Panc1 (cell line): ENCODE data around the gene MPLKIP. TPM values are rescaled to one million over a fixed set of nuclear protein-coding genes. Genes with fewer than 3 reads are reported as not detected.

Experiments used
- ATAC-seq: fragments of 200-7000 bp; cut with Tn5 transposase; 2 replicates; pipeline ENCODE4 v1.9.1; 2020; ENCODE audit warnings: mild to moderate bottlenecking, moderate library complexity
- BruUV-seq: library from RNA; stranded (reverse); fragments of 400-500 nt; replicated peaks from 2 replicates; lab custom pipeline; 2021; lab: Mats Ljungman, UMichigan
- CTCF ChIA-PET: fragments of 300-600 bp; sonication (Branson Sonifier 250); formaldehyde crosslinking; loops from one replicate; lab custom pipeline; 2022; ENCODE audit warnings: antibody characterized with exemption; lab: Charles Lee
- POLR2A ChIA-PET: fragments of 300-600 bp; sonication (Branson Sonifier 250); formaldehyde crosslinking; loops from one replicate; lab custom pipeline; 2022; ENCODE audit warnings: antibody characterized with exemption; lab: Charles Lee
- DNase-seq: peaks from one replicate; pipeline ENCODE4 v3.0.0-alpha.2; 2010; ENCODE audit warnings: low read depth, low spot score
- H3K27ac ChIP-seq: 2 replicates; pipeline ENCODE4 v1.5.1; 2011; ENCODE audit warnings: mild to moderate bottlenecking, low read length, inconsistent platforms
- H3K27me3 ChIP-seq: fragments of 200-500 bp; sonication (Bioruptor generic); 2 replicates; pipeline ENCODE4 v1.6.0; 2014; ENCODE audit warnings: low read length, inconsistent platforms; ENCODE audit not compliant: control insufficient read depth, insufficient read depth
- H3K36me3 ChIP-seq: fragments of 200-500 bp; sonication (Bioruptor generic); 2 replicates; pipeline ENCODE4 v1.5.1; 2014; ENCODE audit warnings: inconsistent platforms, mild to moderate bottlenecking, low read length, moderate library complexity; ENCODE audit not compliant: control insufficient read depth, insufficient read depth
- H3K4me1 ChIP-seq: 2 replicates; pipeline ENCODE4 v1.5.1; 2011; ENCODE audit warnings: inconsistent platforms, mild to moderate bottlenecking, low read length, moderate library complexity; ENCODE audit not compliant: control insufficient read depth, insufficient read depth
- H3K4me3 ChIP-seq, 2 experiments: 2 replicates each; pipeline ENCODE4 v1.5.1; 2011 to 2012; ENCODE audit warnings: low read depth in 2 of 2, low read length in 2 of 2, mild to moderate bottlenecking in 2 of 2, inconsistent platforms in 1 of 2, moderate library complexity in 1 of 2
- H3K9me3 ChIP-seq: fragments of 200-500 bp; sonication (Bioruptor generic); 2 replicates; pipeline ENCODE4 v1.5.1; 2014; ENCODE audit warnings: low read depth, mild to moderate bottlenecking, inconsistent platforms, low read length, moderate library complexity; ENCODE audit not compliant: control insufficient read depth, insufficient read depth
- CTCF ChIP-seq: fragments of 450-650 bp; IDR thresholded peaks from 2 replicates; pipeline ENCODE4 v1.5.1; 2017; ENCODE audit warnings: mild to moderate bottlenecking
- POLR2AphosphoS5 ChIP-seq: IDR thresholded peaks from 2 replicates; pipeline ENCODE4 v1.6.1; 2012; ENCODE audit warnings: mild to moderate bottlenecking, low read depth, low read length, moderate library complexity
- REST ChIP-seq, 2 experiments: IDR thresholded peaks; 2 replicates each; pipeline ENCODE4 v1.6.1; 2011 to 2012; ENCODE audit warnings: low read depth in 2 of 2, control low read depth in 1 of 2, low read length in 1 of 2, mild to moderate bottlenecking in 1 of 2, moderate library complexity in 1 of 2; ENCODE audit not compliant: insufficient read depth in 1 of 2
- SIN3A ChIP-seq: IDR thresholded peaks from 2 replicates; pipeline ENCODE4 v1.6.1; 2012; ENCODE audit warnings: low read depth, mild to moderate bottlenecking, low read length, moderate library complexity, borderline replicate concordance; ENCODE audit not compliant: insufficient read depth
- TCF7L2 ChIP-seq: IDR thresholded peaks from 2 replicates; pipeline ENCODE4 v1.6.1; 2011; ENCODE audit warnings: mild to moderate bottlenecking, low read depth, low read length, inconsistent platforms
- in situ Hi-C: cut with HindIII; loops from 2 replicates; pipeline ENCODE4 v1.10.0; 2016; ENCODE audit warnings: low sequenced_read_pairs, low pct_unique_long_range_greater_than_20kb
- intact Hi-C: fragments of 100-400 bp; cut with micrococcal nuclease; formaldehyde crosslinking; loops from one replicate; pipeline ENCODE4 v1.10.0; 2022; ENCODE audit not compliant: unreplicated experiment
- total RNA-seq: library from RNA; stranded (reverse); gene quantifications from one replicate; pipeline ENCODE4 v1.2.1, GENCODE V29; 2021; ENCODE audit not compliant: unreplicated experiment

Gene MPLKIP
- total RNA-seq, 1 experiment from 2014 or later = 42.6 TPM

GRCh38 chr7:40102897-40103296 lies 31.5 kb downstream of the MPLKIP start:
- no peaks in the 10 kb centered on the region for H3K36me3 ChIP-seq
- in situ Hi-C loops (no loop called here), intact Hi-C loops (no loop called here)
- no peaks in the 10 kb centered on the region for H3K27me3 ChIP-seq
- H3K4me3 ChIP-seq = no peak overlapping the region
- ChIA-PET POLR2A (interaction anchor here (0.6 kb wide), 1 partner anchor 9 kb away, joined by 17 read pairs; no protein-coding TSS in a partner anchor), CTCF (no interaction called here)
- ATAC-seq (no peak), DNase-seq (no peak)
- TF ChIP-seq POLR2AphosphoS5 = no peak
- no peak for TF ChIP-seq CTCF
- TF ChIP-seq TCF7L2 = no peak
- H3K9me3 ChIP-seq = no peaks in the 10 kb centered on the region
- H3K27ac ChIP-seq = no peak overlapping the region
- H3K4me1 ChIP-seq = no peaks in the 10 kb centered on the region
- BruUV-seq = no TSS peak

GRCh38 chr7:40101201-40101600 lies 33.2 kb downstream of the MPLKIP start:
- no TSS peak for BruUV-seq
- ChIA-PET POLR2A (no interaction called here), CTCF (no interaction called here)
- no peak overlapping the region for H3K27ac ChIP-seq
- intact Hi-C loops (no loop called here), in situ Hi-C loops (no loop called here)
- no peak for ATAC-seq
- H3K9me3 ChIP-seq = no peaks in the 10 kb centered on the region
- H3K4me1 ChIP-seq = no peaks in the 10 kb centered on the region
- H3K27me3 ChIP-seq = no peaks in the 10 kb centered on the region
- 0 out of 2 replicates have a peak, but pooled peaks cover 8% of the 10 kb centered on the region for H3K36me3 ChIP-seq
- DNase-seq = no peak
- TF ChIP-seq SIN3A (no peak), TCF7L2 (no peak), CTCF (no peak), POLR2AphosphoS5 (no peak), REST (IDR thresholded peaks at IDR 0.05; ENCODE audit: insufficient read depth in 1 of 2, low read depth in 2 of 2, low read length in 1 of 2) (no peak)
- no peak overlapping the region for H3K4me3 ChIP-seq
